C4-2B (cell line): ENCODE measurements around the gene GTF3C4.

Experiments
- CTCF ChIP-seq: fragments of 450-650 bp; conservative IDR thresholded peaks from 2 replicates; pipeline ENCODE4 v1.5.1; 2017; ENCODE audit warnings: mild to moderate bottlenecking
- ZFX ChIP-seq: fragments of 450-650 bp; IDR thresholded peaks from 2 replicates; pipeline ENCODE4 v1.6.1; 2017

DNA sequence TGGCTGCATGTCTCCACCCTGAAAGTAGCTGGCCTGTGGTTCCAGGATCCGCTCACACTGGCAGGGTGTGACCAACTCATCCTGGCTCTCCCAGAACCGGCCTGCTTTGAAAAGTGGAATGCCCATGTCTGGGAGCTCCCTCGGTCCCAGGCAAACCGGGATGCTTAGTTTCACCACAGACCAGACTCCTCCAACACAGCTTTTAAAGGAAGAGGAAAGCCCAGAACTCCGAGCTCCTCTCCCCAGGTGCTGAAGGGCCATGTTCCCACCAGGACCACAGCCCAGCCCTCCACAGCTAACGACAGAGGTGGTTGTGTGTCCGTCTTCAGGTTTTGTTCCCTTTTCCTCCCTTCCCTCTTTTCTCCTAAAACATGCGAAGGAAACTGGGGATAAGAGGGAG, 38.0 kb downstream of the GTF3C4 start:
- TF ChIP-seq ZFX (no peak), CTCF (no peak)
